ENCODE data around the gene TANGO2. TPM values are rescaled to one million over a fixed set of nuclear protein-coding genes. Genes with fewer than 3 reads are reported as not detected.

TANGO2 gene
- polyA plus RNA-seq, 1 of the 3 experiments (the other 2 are of a cell fraction): 20.7 TPM

DNA sequence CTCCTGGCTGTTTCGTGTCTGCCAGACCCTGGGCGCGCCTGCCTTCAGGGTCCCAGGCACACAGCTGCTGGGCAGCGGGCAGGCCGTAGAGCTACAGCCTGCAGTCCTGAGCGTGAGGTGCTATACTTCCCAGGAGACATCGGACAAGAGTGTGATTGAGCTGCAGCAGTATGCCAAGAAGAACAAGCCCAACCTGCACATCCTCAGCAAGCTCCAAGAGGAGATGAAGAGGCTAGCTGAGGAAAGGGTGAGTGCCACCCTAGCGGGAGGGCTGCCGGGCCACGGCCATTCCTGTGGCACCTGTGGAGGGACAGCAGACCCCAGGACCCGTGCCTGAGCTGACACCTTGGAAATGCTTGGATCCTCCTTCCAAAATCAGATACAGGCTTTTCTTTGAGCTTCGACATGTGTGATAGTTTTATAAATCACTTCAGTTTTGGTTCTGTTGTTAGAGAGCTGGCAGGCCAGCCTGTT lies 87.9 kb downstream of the TANGO2 start:
- H3K4me2 ChIP-seq: no peak overlapping the region
- CTCF ChIA-PET: interaction anchor here (0.8 to 1.2 kb wide), 3 partner anchors 8 to 21 kb away, joined by 3 read pairs; no protein-coding TSS in a partner anchor
- no peak overlapping the region for H3K9ac ChIP-seq
- no peaks in the 10 kb centered on the region; a peak in 1 of 4 replicates for H3K4me1 ChIP-seq (ENCODE audit: control insufficient read depth in 1 of 2, insufficient read depth in 2 of 2, low read depth in 1 of 2, low read length in 1 of 2)
- H3K36me3 ChIP-seq (replicated peaks in 1 of 2; ENCODE audit: control insufficient read depth in 1 of 2, insufficient read depth in 2 of 2, low read length in 1 of 2): peaks cover 20 to 91% of the 10 kb centered on the region in 2 experiments
- no peak overlapping the region; a peak in 1 of 4 replicates for H3K27ac ChIP-seq (ENCODE audit: low read depth in 2 of 2, low read length in 1 of 2)
- 93% methylated on average over 5 of the region's 12 CpGs for WGBS (ENCODE audit: low lambda C conversion rate)
- H3K79me2 ChIP-seq (ENCODE audit: insufficient read depth): peaks cover 15% of the 10 kb centered on the region
- DNase-seq: no peak
- no peaks in the 10 kb centered on the region for H3K9me2 ChIP-seq
- no peaks in the 10 kb centered on the region for H3K9me3 ChIP-seq
- POLR2A ChIA-PET: no interaction called here
- peaks cover 21% of the 10 kb centered on the region; the same call in 1 of the 2 replicates for H4K20me1 ChIP-seq (ENCODE audit: insufficient read depth)
- TF ChIP-seq RCOR1 (IDR thresholded peaks at IDR 0.05; ENCODE audit: low read length): no peak
- TF ChIP-seq CHD2 (IDR thresholded peaks at IDR 0.05; ENCODE audit: low read length, partially characterized antibody): no peak
- TF ChIP-seq RXRA (IDR thresholded peaks at IDR 0.05; ENCODE audit: borderline replicate concordance, low read depth): no peak
- TF ChIP-seq JUND (IDR thresholded peaks at IDR 0.05): no peak
- TF ChIP-seq ELF1 (IDR thresholded peaks at IDR 0.05): no peak
- no peak overlapping the region for H3K4me3 ChIP-seq (ENCODE audit: low read depth in 2 of 2, low read length in 1 of 2)
- H3F3A ChIP-seq (replicated peaks; ENCODE audit: insufficient read depth): peaks cover 16% of the 10 kb centered on the region
- no peak overlapping the region for H2AFZ ChIP-seq (ENCODE audit: low read depth)
- H3K27me3 ChIP-seq (ENCODE audit: insufficient read depth): no peaks in the 10 kb centered on the region

DNA sequence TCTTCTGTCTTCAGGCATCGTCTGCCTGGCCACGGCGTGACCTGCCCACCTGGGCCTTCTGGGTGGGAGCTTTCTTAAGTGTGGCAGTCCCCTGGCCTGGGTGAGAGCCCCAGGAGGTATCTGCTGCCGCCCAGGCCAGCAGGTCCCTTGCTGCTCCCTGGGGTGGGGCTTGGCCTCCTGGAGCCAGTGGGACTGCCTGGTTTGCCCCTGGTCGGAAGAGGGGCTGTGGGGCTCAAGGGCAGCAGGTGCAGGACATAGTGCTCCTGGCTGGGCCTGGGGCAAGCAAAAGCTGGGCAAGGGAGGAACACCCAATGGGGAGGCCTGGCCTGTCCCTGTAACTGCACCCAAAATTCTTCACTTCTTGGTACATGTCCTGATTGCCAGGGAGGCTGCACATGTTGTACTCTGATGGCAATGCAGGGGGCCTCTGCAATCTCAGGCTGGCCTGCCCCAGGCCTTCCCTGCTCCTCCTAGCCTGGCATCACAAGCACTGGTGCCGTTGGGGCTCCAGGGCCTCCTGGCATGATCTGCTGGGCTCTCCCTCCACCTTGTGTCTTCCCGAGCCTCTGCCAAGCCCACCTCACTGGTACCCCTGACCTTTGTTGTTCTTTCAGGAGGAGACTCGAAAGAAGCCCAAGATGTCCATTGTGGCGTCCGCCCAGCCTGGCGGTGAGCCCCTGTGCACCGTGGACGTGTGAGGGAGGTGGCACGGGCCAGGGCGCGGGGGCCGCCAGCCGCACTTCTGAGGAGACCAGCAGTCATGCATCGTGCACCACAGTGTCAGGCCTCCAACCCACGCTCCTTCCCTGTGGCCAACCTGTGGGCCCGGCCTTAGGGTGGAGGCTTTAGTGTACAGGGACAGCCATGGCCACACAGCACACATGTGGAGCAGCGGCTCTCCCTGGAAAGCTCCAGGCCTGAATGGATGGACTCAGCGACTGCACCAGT lies 88.8 kb downstream of the TANGO2 start:
- 95% methylated on average over 10 of the region's 23 CpGs for WGBS (ENCODE audit: low lambda C conversion rate)
- Histone ChIP-seq H3K79me2 (ENCODE audit: insufficient read depth) (peaks cover 14% of the 10 kb centered on the region), H3K27me3 (ENCODE audit: insufficient read depth) (no peaks in the 10 kb centered on the region), H3K4me1 (ENCODE audit: control insufficient read depth in 1 of 2, insufficient read depth in 2 of 2, low read depth in 1 of 2, low read length in 1 of 2) (no peaks in the 10 kb centered on the region; a peak in 1 of 4 replicates), H4K20me1 (ENCODE audit: insufficient read depth) (peaks cover 19% of the 10 kb centered on the region; the same call in 1 of the 2 replicates), H3K4me2 (no peak overlapping the region), H2AFZ (ENCODE audit: low read depth) (no peak overlapping the region), H3K9me2 (no peaks in the 10 kb centered on the region), H3K9ac (no peak overlapping the region), H3K27ac (ENCODE audit: low read depth in 2 of 2, low read length in 1 of 2) (no peak overlapping the region; a peak in 1 of 4 replicates), H3F3A (replicated peaks; ENCODE audit: insufficient read depth) (peaks cover 16% of the 10 kb centered on the region), H3K36me3 (replicated peaks in 1 of 2; ENCODE audit: control insufficient read depth in 1 of 2, insufficient read depth in 2 of 2, low read length in 1 of 2) (peaks cover 20 to 94% of the 10 kb centered on the region in 2 experiments), H3K4me3 (ENCODE audit: low read depth in 2 of 2, low read length in 1 of 2) (no peak overlapping the region), H3K9me3 (no peaks in the 10 kb centered on the region)
- TF ChIP-seq RXRA (IDR thresholded peaks at IDR 0.05; ENCODE audit: borderline replicate concordance, low read depth): no peak
- no peak for TF ChIP-seq GATA2 (CRISPR knock-in tag; IDR thresholded peaks at IDR 0.05)
- no peak for TF ChIP-seq YY1 (IDR thresholded peaks at IDR 0.05; ENCODE audit: low read depth)
- no peak for TF ChIP-seq RCOR1 (IDR thresholded peaks at IDR 0.05; ENCODE audit: low read length)
- TF ChIP-seq MEF2A (IDR thresholded peaks at IDR 0.05; ENCODE audit: borderline replicate concordance, low read depth): no peak
- TF ChIP-seq TEAD4 (IDR thresholded peaks at IDR 0.05; ENCODE audit: borderline replicate concordance, insufficient read depth): no peak
- TF ChIP-seq, protein P1, sequence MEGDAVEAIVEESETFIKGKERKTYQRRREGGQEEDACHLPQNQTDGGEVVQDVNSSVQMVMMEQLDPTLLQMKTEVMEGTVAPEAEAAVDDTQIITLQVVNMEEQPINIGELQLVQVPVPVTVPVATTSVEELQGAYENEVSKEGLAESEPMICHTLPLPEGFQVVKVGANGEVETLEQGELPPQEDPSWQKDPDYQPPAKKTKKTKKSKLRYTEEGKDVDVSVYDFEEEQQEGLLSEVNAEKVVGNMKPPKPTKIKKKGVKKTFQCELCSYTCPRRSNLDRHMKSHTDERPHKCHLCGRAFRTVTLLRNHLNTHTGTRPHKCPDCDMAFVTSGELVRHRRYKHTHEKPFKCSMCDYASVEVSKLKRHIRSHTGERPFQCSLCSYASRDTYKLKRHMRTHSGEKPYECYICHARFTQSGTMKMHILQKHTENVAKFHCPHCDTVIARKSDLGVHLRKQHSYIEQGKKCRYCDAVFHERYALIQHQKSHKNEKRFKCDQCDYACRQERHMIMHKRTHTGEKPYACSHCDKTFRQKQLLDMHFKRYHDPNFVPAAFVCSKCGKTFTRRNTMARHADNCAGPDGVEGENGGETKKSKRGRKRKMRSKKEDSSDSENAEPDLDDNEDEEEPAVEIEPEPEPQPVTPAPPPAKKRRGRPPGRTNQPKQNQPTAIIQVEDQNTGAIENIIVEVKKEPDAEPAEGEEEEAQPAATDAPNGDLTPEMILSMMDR (IDR thresholded peaks at IDR 0.05): no peak
- TF ChIP-seq RAD21 (IDR thresholded peaks at IDR 0.05; ENCODE audit: low read length): no peak
- no peak for TF ChIP-seq MXI1 (IDR thresholded peaks at IDR 0.05; ENCODE audit: low read depth, low read length)
- TF ChIP-seq, protein P2, sequence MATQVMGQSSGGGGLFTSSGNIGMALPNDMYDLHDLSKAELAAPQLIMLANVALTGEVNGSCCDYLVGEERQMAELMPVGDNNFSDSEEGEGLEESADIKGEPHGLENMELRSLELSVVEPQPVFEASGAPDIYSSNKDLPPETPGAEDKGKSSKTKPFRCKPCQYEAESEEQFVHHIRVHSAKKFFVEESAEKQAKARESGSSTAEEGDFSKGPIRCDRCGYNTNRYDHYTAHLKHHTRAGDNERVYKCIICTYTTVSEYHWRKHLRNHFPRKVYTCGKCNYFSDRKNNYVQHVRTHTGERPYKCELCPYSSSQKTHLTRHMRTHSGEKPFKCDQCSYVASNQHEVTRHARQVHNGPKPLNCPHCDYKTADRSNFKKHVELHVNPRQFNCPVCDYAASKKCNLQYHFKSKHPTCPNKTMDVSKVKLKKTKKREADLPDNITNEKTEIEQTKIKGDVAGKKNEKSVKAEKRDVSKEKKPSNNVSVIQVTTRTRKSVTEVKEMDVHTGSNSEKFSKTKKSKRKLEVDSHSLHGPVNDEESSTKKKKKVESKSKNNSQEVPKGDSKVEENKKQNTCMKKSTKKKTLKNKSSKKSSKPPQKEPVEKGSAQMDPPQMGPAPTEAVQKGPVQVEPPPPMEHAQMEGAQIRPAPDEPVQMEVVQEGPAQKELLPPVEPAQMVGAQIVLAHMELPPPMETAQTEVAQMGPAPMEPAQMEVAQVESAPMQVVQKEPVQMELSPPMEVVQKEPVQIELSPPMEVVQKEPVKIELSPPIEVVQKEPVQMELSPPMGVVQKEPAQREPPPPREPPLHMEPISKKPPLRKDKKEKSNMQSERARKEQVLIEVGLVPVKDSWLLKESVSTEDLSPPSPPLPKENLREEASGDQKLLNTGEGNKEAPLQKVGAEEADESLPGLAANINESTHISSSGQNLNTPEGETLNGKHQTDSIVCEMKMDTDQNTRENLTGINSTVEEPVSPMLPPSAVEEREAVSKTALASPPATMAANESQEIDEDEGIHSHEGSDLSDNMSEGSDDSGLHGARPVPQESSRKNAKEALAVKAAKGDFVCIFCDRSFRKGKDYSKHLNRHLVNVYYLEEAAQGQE (IDR thresholded peaks at IDR 0.05; ENCODE audit: low read depth, low read length): no peak
- TF ChIP-seq FOXM1 (IDR thresholded peaks at IDR 0.05; ENCODE audit: low read depth): no peak
- POLR2A ChIA-PET: no interaction called here
- no peak for DNase-seq
- CTCF ChIA-PET: interaction anchor here (0.8 to 1.3 kb wide), 6 partner anchors 9 to 162 kb away, joined by 3 to 4 read pairs (median 3); no protein-coding TSS in a partner anchor
